ENCODE results near the gene TAS2R3. TPM values are rescaled to one million over a fixed set of nuclear protein-coding genes. Genes with fewer than 3 reads are reported as not detected.
"Not testable (repeated sequence)": the region's sequence is repeated elsewhere in the genome, so short reads cannot be mapped to it uniquely, and the experiment has no call there.

Gene TAS2R3
- total RNA-seq (2014; rRNA removed; shearing (Covaris generic)) = 0.16 and 0.97 TPM in 2 replicates

GRCh38 chr7:141763797-141764196 is at the start of gene TAS2R3:
Gene TAS2R3, plus strand, starts transcription at chr7:141764097. Its CDS starts 62 bp downstream, at chr7:141764159.
- DNase-seq (ENCODE audit: low spot score) = no peak

DNA sequence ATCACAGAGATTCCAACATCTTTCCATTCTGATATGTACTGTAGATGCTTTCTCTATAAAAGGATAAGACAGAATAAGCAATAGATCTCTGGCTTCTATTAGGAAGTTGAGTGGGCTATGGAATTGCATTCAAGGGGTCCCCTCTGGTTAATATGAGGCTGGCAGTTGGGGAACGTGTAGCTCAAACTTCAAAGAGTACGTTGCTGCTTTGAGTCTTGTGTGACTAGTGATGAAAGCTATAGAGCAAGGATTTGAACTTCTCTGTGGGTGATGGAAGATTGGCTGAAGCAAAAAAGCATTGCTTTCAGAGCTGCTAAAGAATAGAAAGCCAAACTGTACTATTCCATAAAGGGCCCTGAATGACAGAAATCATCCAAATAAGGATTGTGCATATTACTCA is 49.3 kb upstream of the TAS2R3 start:
- no peak for DNase-seq (ENCODE audit: low spot score)

DNA sequence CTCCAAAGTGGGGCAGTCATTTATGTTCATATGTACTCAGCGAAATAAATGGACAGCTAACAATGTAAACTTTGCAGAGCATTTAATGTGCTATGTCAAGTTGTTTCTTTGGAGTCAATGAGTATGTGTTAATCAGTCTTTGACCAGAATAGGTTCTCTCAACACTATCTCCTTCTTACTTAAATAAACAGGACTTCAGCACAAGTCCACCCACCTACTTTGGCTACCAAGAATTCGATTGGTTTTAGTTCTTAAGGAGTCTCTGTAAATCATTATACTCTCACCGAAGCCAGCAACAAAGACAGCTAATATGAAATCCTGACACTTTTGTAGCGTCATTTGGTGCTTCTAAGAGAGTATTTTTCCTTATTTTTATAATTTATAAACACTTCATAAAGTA is 48.9 kb upstream of the TAS2R3 start:
- DNase-seq (ENCODE audit: low spot score) = no peak

GRCh38 chr7:141715794-141716689 is 47.9 kb upstream of the TAS2R3 start:
- no peak for DNase-seq (ENCODE audit: low spot score)

DNA sequence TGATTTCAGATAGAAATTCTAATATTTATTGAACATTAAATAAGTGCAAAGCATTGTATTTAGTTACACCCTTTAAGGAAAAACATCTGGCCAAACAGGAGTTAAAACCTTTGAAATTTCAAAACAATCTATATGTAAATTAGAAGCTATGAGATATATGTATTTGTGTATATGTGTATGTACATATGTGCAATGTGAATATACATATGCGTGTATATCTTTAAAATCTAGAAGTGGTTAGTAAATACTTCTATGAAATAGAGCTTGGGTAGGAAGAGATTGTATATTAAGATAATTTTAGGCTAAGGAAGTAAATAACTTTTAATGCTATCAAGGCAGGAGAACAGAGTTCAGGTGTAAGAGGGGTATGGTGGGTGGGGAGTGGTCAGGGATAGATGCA is 46.4 kb upstream of the TAS2R3 start:
- DNase-seq (ENCODE audit: low spot score) = no peak

GRCh38 chr7:141722529-141722928 is 41.4 kb upstream of the TAS2R3 start:
- DNase-seq (ENCODE audit: low spot score) = no peak

- no peak for DNase-seq (ENCODE audit: low spot score)
Measured at GRCh38 chr7:141729020-141729419, 34.9 kb upstream of the TAS2R3 start.

DNA sequence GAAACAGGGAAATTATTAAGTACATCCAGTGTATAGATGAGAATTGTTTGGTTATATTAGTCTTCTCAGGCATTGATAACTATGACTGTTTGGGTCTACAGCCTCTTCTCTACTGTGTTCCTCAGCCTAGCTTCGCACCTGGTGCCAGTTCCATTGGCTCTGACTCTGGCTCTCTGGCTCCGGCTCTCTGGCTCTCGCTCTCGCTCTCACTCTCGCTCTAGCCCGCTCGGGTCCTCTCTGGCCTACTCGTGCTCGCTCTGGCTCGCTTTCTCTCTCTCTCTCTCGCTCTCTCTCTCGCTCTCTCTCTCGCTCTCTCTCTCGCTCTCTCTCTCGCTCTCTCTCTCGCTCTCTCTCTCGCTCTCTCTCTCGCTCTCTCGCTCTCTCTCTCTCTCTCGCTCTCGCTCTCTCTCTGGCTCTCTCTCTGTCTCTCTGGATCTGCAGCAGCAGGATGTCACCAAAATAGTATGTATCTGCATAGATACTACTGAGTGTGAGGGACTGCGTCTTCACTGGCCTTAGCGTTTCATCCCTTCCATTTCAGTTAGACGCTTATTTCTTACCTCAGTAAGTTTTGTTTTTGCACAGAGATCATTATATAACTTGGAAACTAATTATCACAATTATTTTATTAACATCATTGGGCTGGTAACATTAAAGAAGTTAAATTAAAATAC is 32.3 kb upstream of the TAS2R3 start:
- DNase-seq (ENCODE audit: low spot score) = no peak

DNA sequence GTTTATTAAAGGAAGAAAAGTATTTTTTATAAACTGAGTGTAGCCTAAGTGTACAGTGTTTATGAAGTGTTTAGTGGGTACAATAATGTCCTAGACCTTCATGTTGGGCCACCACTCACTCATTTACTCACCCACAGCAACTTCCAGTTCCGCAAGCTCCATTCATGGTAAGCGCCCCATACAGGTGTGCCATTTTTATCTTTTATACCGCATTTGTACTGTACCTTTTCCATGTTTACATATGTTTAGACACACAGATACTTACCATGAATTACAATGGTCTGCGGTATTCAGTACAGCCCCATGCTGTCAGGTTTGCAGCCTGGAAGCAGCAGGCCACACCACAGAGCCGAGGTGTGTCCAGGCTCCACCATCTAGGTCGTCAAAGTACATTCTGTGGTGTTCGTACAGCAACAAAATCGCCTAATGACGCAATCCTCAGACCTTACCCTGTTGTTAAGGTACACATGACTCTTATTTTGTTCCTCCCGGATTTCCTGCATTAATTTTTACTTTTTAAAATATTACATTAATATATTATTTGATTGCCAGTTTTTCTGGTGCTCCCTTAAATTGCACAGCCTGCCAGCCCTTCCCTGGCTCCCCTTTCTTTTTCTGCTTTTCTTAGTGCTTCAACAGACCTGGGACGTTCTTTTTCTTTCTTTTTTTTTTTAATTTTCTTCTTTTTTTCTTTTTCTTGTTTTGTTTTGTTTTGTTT is 26.6 kb upstream of the TAS2R3 start:
- peak; percentile 37 for DNase-seq (ENCODE audit: low spot score)

DNA sequence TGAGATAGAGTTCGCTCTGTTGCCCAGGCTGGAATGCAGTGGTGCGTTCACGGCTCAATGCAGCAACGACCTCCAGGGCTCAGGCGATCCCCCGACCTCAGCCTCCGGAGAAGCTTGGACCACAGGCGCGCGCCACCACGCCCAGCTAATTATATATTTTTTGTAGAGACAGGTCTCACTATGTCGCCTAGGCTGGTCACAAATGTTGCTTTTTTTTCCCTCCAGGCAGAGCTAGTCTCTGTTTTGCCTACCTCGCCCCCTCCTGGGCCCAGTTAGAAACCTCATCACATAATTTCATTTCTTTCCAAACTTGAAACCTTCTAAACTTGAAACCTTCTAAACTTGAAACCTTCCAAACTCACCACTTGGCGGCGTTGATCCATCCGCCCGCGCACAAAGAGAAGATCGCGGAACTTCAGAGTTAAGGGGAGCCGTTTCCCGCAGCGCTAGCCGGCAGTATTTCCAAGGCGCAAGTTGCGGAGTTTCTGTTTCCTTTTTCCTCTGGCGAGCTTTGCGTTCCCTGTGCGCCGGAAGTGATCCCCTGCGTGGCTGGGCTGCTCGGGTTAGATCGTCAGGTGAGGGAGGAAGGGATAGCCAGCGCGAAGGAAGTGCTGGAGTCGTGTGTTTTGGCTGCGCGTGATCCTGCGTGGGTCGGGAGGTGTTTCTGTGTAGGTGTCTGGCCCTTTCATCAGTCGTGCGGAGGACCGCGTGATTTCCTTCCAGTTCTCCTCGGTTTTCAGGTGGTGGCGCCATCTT is 25.9 kb upstream of the TAS2R3 start, which contains the start of gene SSBP1:
SSBP1 (plus strand) TSS at position 523 of the 756 bp plus-strand sequence. CDS start 809 bp downstream, outside the sequence.
- DNase-seq (ENCODE audit: low spot score) = peak; percentile 99

DNA sequence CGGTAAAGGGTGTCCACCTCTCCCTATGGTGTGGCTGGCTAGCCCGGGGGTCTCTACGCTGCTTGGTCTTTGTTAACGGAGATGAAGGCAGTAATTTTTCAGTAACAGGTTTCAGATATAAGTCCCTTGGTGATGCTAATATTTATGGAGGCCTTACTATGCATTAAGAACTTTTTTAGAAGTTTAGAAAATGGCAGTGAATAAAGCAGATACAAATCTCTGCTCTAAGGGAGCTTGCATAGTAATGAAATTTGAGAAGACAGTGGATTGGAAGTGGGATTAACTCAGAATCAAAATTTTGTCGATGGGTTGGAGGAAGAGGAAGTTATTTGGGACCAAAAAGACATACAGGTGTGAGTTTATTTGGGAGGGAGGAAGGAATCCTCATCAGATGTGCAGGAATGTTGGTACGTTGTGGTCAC is 25.3 kb upstream of the TAS2R3 start:
- DNase-seq (ENCODE audit: low spot score) = no peak

DNA sequence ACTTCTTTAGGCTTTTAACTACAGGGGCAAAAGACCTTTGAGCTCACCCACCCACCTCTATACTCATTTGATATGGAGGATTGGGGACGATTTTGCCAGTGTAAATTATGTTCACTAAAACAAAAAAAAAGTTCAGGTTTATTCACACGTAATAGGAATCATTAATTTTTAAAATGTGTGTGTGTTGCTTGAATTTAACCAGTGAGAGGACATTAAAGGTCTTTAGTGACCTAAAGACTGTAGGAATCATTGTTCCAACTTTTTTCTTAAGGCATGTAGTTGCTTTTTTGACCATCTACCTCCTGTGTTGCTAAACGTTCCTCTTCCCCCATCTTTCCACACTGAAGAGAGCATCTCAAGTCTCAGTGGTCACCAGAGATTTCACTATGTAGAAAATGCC is 24.6 kb upstream of the TAS2R3 start:
- no peak for DNase-seq (ENCODE audit: low spot score)

- DNase-seq (ENCODE audit: low spot score) = no peak
Measured at GRCh38 chr7:141742229-141742628, 21.7 kb upstream of the TAS2R3 start.

DNA sequence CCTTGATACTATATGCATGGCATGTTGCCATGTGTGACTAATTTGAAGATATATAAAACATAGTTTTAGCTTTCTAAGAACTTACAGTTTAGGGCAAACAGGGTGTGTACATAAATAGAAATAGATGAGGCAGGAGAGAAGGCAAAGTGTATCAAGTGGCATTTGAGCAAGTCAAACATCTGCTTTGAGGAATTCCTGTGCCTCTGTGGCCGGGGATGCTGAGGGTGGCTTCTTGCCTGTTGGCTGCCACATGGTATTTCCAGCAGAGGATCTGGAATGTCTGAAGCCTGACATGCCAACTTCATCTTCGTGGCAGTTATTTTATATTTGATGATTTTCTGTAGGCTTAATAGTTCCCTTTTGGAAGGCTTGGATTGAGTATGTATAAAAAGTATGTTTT is 19.8 kb upstream of the TAS2R3 start:
- DNase-seq (ENCODE audit: low spot score) = no peak

DNA sequence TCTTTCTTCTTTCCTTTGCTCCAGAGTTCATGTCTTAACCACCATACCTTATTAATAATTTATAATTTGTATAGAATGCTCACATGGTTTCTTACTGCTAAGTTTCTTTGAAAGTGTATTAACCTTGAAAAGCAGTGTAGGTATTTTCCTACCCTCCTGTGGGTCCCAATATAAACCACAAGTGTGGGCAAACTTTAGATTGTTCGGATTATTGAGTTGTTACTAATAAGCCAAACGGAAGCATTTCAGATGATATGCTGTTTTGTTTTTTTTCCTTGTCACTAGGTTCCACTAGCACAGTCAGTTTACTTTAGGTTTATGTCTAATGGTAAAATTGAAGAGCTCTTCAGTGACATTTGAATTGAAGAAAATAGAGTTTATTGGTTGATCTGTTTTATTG is 15.5 kb upstream of the TAS2R3 start:
- DNase-seq (ENCODE audit: low spot score) = no peak

DNA sequence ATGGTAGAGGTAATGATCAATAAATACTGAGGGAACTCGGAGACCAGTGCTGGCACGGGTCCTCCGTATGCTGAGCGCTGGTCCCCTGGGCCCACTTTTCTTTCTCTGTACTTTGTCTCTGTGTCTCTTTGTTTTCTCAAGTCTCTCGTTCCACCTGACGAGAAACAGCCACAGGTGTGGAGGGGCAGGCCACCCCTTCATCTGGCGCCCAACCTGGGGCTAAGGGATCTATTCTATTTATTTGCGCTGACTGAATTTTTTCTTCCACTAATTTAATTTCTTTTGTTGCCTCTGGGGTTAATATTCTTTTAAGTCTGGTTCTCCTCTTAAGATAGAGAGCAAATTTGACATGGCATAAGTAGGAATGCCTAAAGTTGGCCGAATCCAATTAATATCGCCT is 12.0 kb upstream of the TAS2R3 start:
- peak; percentile 25 for DNase-seq (ENCODE audit: low spot score)

- peak; percentile 21 for DNase-seq (ENCODE audit: low spot score)
Measured at GRCh38 chr7:141752634-141753033, 11.3 kb upstream of the TAS2R3 start.

DNA sequence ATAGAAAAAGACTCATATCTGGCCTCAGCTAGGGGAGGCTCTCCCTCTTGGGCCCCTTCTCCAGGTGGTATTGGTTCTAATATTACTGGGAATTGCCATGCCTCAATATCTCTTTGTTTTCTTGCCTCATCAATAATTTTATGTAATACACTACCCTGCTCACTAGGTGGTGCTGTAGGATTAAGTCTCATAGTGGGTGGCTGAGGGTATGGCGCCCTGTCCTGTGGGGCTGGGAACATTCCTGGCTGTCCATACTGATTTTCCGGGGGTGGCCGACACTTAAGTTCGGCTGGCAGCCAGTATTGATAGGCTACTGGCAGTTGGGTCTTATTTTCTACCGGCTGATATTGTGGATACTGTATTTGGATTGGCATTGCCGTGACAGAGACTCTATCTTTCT is 9.0 kb upstream of the TAS2R3 start:
- peak; percentile 54 for DNase-seq (ENCODE audit: low spot score)

- DNase-seq (ENCODE audit: low spot score) = not testable (repeated sequence)
Measured at GRCh38 chr7:141770083-141770583, 6.2 kb downstream of the TAS2R3 start.

DNA sequence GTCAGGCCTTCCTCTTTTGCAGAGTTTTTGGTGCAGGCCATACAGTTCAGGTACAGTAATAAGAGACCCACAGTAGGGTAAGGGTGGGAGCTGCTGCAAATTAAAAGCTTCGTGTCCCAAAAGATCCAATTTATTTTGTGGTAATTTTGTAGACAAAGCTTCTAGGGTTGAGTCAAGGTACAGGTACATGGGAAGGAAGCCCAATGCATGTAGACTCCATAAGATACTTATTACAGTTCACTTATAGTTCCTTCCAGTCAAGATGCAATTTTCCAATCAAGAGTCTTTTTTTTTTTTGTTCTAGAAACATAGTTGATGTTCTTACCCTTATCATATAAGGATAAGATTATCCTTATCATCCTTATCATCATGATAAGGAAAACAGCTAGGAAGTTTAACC is 12.5 kb downstream of the TAS2R3 start, which contains the start of gene TAS2R4:
TAS2R4 (plus strand) TSS at position 301 of the 400 bp plus-strand sequence. CDS start 1,815 bp downstream, outside the sequence.
- DNase-seq (ENCODE audit: low spot score) = no peak
